Hepatocyte (in vitro differentiated cells): Measurements from ENCODE around the gene ACCSL. TPM values are rescaled to one million over a fixed set of nuclear protein-coding genes. Genes with fewer than 3 reads are reported as not detected.

Source experiments
- DNase-seq: peaks from one replicate; pipeline ENCODE4 v3.0.0-alpha.2; 2016; ENCODE audit warnings: low spot score
- H2AFZ ChIP-seq: fragments of 200-600 bp; sonication (generic); 2 replicates; pipeline ENCODE4 v1.6.0; 2016; ENCODE audit warnings: antibody characterized with exemption, mild to moderate bottlenecking
- H3K27ac ChIP-seq: fragments of 200-600 bp; sonication (generic); 2 replicates; pipeline ENCODE4 v1.5.1; 2016; ENCODE audit warnings: mild to moderate bottlenecking
- H3K27me3 ChIP-seq: fragments of 200-600 bp; sonication (generic); 2 replicates; pipeline ENCODE4 v1.6.1; 2016
- H3K36me3 ChIP-seq: fragments of 200-600 bp; sonication (generic); replicated peaks from 2 replicates; pipeline ENCODE4 v1.5.1; 2016; ENCODE audit warnings: low read depth; ENCODE audit not compliant: insufficient read depth
- H3K4me1 ChIP-seq: fragments of 200-600 bp; sonication (generic); 2 replicates; pipeline ENCODE4 v1.5.1; 2016; ENCODE audit warnings: mild to moderate bottlenecking, moderate library complexity; ENCODE audit not compliant: insufficient read depth
- H3K4me2 ChIP-seq: fragments of 200-600 bp; sonication (generic); 2 replicates; pipeline ENCODE4 v1.6.0; 2016
- H3K4me3 ChIP-seq: fragments of 200-600 bp; sonication (generic); 2 replicates; pipeline ENCODE4 v1.5.1; 2016; ENCODE audit warnings: mild to moderate bottlenecking
- H3K79me2 ChIP-seq: fragments of 200-600 bp; sonication (generic); 2 replicates; pipeline ENCODE4 v1.6.0; 2017; ENCODE audit warnings: mild to moderate bottlenecking
- H3K9me2 ChIP-seq: fragments of 200-600 bp; sonication (generic); replicated peaks from 2 replicates; pipeline ENCODE4 v1.6.0; 2017; ENCODE audit warnings: mild to moderate bottlenecking; ENCODE audit not compliant: insufficient read depth
- H3K9me3 ChIP-seq: fragments of 200-600 bp; sonication (generic); 2 replicates; pipeline ENCODE4 v1.5.1; 2016; ENCODE audit warnings: low read depth, mild to moderate bottlenecking
- H4K20me1 ChIP-seq: fragments of 200-600 bp; sonication (generic); 2 replicates; pipeline ENCODE4 v1.6.0; 2016; ENCODE audit warnings: mild to moderate bottlenecking; ENCODE audit not compliant: insufficient read depth, poor library complexity, severe bottlenecking
- EZH2 ChIP-seq: fragments of 200-600 bp; sonication (generic); IDR thresholded peaks from 2 replicates; pipeline ENCODE4 v1.6.1; 2016; ENCODE audit warnings: antibody characterized with exemption, mild to moderate bottlenecking, borderline replicate concordance
- EZH2phosphoT487 ChIP-seq: fragments of 200-600 bp; sonication (generic); IDR thresholded peaks from one replicate; pipeline ENCODE4 v1.6.1; 2018; ENCODE audit warnings: antibody characterized with exemption, mild to moderate bottlenecking, low read depth, moderate library complexity; ENCODE audit not compliant: unreplicated experiment, severe bottlenecking
- WGBS: methylation state at CpG from one replicate; pipeline ENCODE4 v1.1.6; 2016; ENCODE audit warnings: low lambda C conversion rate; ENCODE audit errors: missing lambda C conversion rate; 5-methylcytosine and 5-hydroxymethylcytosine counted together
- polyA plus RNA-seq: library from polyadenylated mRNA; unstranded; fragments of >200 nt; fragmentation: Nextera tagmentation; extraction: Ambion mirVana; gene quantifications from 2 replicates; pipeline ENCODE4 v1.2.1, GENCODE V29; 2016
- total RNA-seq: library from RNA; depleted of rRNA; stranded (reverse); fragments of >200 nt; gene quantifications from 2 replicates; pipeline ENCODE4 v1.2.3, GENCODE V29; 2014
- TF ChIP-seq, protein P1 (sequence below): fragments of 200-600 bp; sonication (generic); IDR thresholded peaks from 2 replicates; pipeline ENCODE4 v1.5.1; 2016; ENCODE audit warnings: antibody characterized with exemption, mild to moderate bottlenecking; ENCODE audit not compliant: poor library complexity

Gene ACCSL
- total and polyA plus RNA-seq, 2 experiments from 2014 or later: not detected

DNA sequence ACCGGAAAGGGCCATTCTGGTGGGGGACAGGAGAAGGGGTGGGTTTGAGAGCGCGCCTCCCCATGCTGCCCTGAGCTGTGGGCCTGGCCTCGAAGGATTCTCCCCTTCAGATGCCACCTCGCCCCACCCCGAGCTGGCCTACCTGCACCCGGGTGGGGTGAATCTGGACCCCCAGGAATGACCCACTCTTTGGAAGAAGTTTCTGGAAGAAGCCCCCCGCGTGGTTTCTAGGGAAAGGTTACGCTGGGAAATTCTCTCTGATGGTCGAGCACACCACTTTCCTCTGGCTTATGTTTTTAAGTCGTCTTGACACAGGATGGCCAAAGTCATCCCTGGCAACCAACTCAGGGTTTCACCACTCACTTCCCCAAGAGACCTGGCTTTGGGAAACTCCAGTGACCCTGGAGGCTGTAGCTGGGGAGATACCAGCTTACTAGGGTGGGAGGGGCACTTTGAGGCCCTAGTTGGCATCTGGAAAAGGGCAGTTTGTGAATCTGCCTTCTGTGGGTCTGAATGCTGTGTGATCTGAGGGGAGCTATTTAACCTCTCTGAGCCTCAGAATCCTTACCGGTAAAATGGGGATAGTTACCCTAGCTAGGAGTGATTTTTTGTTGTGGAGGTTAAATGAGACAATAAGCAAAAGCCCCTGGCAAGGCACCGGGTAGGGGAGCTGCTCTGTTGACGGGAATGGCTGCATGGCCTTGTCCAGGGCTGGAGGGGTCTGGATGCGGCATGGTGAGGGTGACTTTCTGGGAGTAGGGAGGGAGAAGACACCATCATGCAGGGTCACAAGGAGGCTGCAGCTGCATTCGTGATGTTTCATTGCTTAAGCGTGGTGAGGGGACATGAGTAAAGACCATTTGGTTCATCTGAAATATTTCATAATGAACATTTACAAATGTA is 45.3 kb upstream of the ACCSL start:
- Histone ChIP-seq H3K4me2 (no peak overlapping the region), H3K9me2 (no peaks in the 10 kb centered on the region), H2AFZ (no peak overlapping the region), H3K27ac (no peak overlapping the region), H3K9me3 (no peaks in the 10 kb centered on the region), H4K20me1 (no peaks in the 10 kb centered on the region), H3K27me3 (no peaks in the 10 kb centered on the region), H3K4me1 (no peaks in the 10 kb centered on the region), H3K4me3 (no peak overlapping the region), H3K79me2 (no peaks in the 10 kb centered on the region), H3K36me3 (no peaks in the 10 kb centered on the region)
- TF ChIP-seq EZH2 (no peak), EZH2phosphoT487 (no peak)
- TF ChIP-seq, protein P1, sequence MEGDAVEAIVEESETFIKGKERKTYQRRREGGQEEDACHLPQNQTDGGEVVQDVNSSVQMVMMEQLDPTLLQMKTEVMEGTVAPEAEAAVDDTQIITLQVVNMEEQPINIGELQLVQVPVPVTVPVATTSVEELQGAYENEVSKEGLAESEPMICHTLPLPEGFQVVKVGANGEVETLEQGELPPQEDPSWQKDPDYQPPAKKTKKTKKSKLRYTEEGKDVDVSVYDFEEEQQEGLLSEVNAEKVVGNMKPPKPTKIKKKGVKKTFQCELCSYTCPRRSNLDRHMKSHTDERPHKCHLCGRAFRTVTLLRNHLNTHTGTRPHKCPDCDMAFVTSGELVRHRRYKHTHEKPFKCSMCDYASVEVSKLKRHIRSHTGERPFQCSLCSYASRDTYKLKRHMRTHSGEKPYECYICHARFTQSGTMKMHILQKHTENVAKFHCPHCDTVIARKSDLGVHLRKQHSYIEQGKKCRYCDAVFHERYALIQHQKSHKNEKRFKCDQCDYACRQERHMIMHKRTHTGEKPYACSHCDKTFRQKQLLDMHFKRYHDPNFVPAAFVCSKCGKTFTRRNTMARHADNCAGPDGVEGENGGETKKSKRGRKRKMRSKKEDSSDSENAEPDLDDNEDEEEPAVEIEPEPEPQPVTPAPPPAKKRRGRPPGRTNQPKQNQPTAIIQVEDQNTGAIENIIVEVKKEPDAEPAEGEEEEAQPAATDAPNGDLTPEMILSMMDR: no peak
- 84% methylated on average over 18 of the region's 18 CpGs for WGBS
- no peak for DNase-seq

DNA sequence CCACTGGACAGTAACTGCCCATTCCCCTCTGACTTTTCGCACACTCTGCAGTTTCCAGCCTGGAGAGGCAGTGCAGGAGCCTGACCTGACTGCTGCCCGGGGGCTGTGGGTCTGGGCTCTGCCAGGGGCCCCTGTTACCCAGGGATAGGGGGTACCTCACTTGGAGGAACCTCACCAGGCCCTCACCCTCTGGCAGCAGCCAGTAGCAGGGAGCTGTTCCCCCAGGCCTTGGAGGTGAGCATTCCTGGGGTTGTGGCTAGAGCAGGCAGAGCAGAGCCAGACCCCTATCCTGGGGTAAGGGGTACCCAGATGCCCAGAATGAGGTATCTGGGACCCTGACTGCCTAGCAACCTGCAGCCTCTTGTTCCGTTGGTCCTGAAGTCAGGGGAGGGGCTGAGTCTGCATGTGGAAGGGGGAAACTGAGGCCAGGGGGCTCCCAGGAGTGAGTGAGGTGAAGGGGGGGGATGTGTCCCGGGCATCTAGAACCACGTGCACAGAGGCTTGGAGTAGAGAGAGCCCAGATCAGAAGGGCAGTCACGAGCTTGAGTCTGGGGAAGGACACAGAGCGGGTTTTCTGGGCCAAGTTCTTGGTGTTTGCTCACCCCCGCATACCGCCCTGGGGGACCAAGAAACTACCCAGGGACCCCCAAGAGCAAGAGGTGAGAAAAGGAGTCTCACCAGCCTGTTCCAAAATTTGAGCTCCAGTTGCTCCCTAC is 43.9 kb upstream of the ACCSL start:
- H2AFZ ChIP-seq: no peak overlapping the region
- no peak overlapping the region for H3K27ac ChIP-seq
- WGBS: 90% methylated on average over 9 of the region's 9 CpGs
- no peaks in the 10 kb centered on the region for H3K27me3 ChIP-seq
- H3K4me1 ChIP-seq: no peaks in the 10 kb centered on the region
- no peaks in the 10 kb centered on the region for H3K9me3 ChIP-seq
- no peaks in the 10 kb centered on the region for H3K36me3 ChIP-seq
- H3K79me2 ChIP-seq: no peaks in the 10 kb centered on the region
- H3K4me3 ChIP-seq: no peak overlapping the region
- DNase-seq: no peak
- no peak overlapping the region for H3K4me2 ChIP-seq
- H4K20me1 ChIP-seq: no peaks in the 10 kb centered on the region
- no peaks in the 10 kb centered on the region for H3K9me2 ChIP-seq
- TF ChIP-seq, protein P1: no peak
- no peak for TF ChIP-seq EZH2
- no peak for TF ChIP-seq EZH2phosphoT487

DNA sequence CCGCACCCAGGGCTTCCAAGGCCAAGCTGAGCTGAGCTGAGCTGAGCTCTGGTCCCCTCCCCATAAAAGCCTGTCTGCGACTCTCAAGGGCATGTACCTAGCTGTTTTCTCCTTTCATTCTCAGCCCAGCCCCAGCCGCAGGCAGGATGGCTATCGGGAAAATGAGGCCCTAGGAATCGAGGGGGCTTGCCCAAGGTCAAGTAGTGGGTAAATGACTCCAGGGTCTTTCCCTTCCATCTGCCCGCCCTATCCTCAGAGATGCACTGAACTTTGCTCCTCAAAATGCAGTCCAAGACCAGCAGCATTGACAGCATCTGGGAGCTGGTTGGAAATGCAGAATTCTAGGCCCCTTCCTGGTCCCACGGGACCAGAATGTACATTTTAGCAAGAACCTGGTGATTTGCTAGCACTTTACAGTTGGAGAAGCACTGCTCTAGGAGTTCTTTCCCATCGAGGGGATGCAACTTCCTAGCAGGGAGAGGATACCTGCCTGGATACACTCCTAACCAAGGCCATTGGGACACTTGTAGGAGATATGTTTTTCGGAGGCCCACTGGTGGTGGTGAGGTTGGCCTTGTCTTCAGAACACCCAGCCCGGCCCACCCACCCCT is 43.2 kb upstream of the ACCSL start:
- TF ChIP-seq, protein P1: no peak
- TF ChIP-seq EZH2phosphoT487 (no peak), EZH2 (no peak)
- no peak overlapping the region for H2AFZ ChIP-seq
- WGBS: 79% methylated on average over 9 of the region's 10 CpGs

More for the DNA sequence above, 43.2 kb upstream of the ACCSL start:
- Histone ChIP-seq H4K20me1 (no peaks in the 10 kb centered on the region), H3K27me3 (no peaks in the 10 kb centered on the region), H3K4me2 (no peak overlapping the region), H3K4me3 (no peak overlapping the region), H3K27ac (no peak overlapping the region), H3K36me3 (no peaks in the 10 kb centered on the region), H3K4me1 (no peaks in the 10 kb centered on the region), H3K9me2 (no peaks in the 10 kb centered on the region), H3K79me2 (no peaks in the 10 kb centered on the region), H3K9me3 (no peaks in the 10 kb centered on the region)
- no peak for DNase-seq
